ENCODE data around the gene STK17A. TPM values are rescaled to one million over a fixed set of nuclear protein-coding genes. Genes with fewer than 3 reads are reported as not detected.
"Not testable (repeated sequence)": the region's sequence is repeated elsewhere in the genome, so short reads cannot be mapped to it uniquely, and the experiment has no call there.

Gene STK17A
- polyA plus RNA-seq, 2 donors = 7.4 to 9.8 TPM

- no peaks in the 10 kb centered on the region for H3K27me3 ChIP-seq (ENCODE audit: control insufficient read depth in 1 of 2, insufficient read depth in 2 of 2, low read length in 2 of 2)
- no peak overlapping the region for H3K27ac ChIP-seq (ENCODE audit: low read depth in 2 of 2, low read length in 1 of 2)
- H3K9me3 ChIP-seq (ENCODE audit: control insufficient read depth in 2 of 2, insufficient read depth in 1 of 2, low read depth in 1 of 2, low read length in 1 of 2) = no peaks in the 10 kb centered on the region
- H3K4me3 ChIP-seq (ENCODE audit: low read depth in 1 of 2, low read length in 2 of 2) = no peak overlapping the region
- peaks cover 0 to 2% of the 10 kb centered on the region in 2 donors for H3K4me1 ChIP-seq (ENCODE audit: control insufficient read depth in 2 of 2, insufficient read depth in 2 of 2, low read length in 1 of 2)
- H3K36me3 ChIP-seq (ENCODE audit: control insufficient read depth in 2 of 2, insufficient read depth in 2 of 2, low read length in 1 of 2) = no peaks in the 10 kb centered on the region
Measured at GRCh38 chr7:43659549-43659896, 76.6 kb downstream of the STK17A start.

- Histone ChIP-seq H3K4me3 (ENCODE audit: low read depth in 1 of 2, low read length in 2 of 2) (no peak overlapping the region), H3K4me1 (ENCODE audit: control insufficient read depth in 2 of 2, insufficient read depth in 2 of 2, low read length in 1 of 2) (peaks cover 0 to 2% of the 10 kb centered on the region in 2 donors), H3K27ac (ENCODE audit: low read depth in 2 of 2, low read length in 1 of 2) (no peak overlapping the region), H3K27me3 (ENCODE audit: control insufficient read depth in 1 of 2, insufficient read depth in 2 of 2, low read length in 2 of 2) (no peaks in the 10 kb centered on the region), H3K9me3 (ENCODE audit: control insufficient read depth in 2 of 2, insufficient read depth in 1 of 2, low read depth in 1 of 2, low read length in 1 of 2) (no peaks in the 10 kb centered on the region), H3K36me3 (ENCODE audit: control insufficient read depth in 2 of 2, insufficient read depth in 2 of 2, low read length in 1 of 2) (no peaks in the 10 kb centered on the region)
- WGBS, 2 donors = 90 to 97% methylated on average over 2 of the region's 2 CpGs
Measured at GRCh38 chr7:43660141-43660540, 77.2 kb downstream of the STK17A start.

- H3K27me3 ChIP-seq (ENCODE audit: control insufficient read depth in 1 of 2, insufficient read depth in 2 of 2, low read length in 2 of 2) = no peaks in the 10 kb centered on the region
- WGBS, 2 donors = 38 to 51% methylated on average over 1 of the region's 1 CpG
Measured at GRCh38 chr7:43664681-43665080, 81.8 kb downstream of the STK17A start.

GRCh38 chr7:43666938-43667337, 84.0 kb downstream of the STK17A start:
- Histone ChIP-seq H3K4me1 (ENCODE audit: control insufficient read depth in 2 of 2, insufficient read depth in 2 of 2, low read length in 1 of 2) (no peaks in the 10 kb centered on the region), H3K9me3 (ENCODE audit: control insufficient read depth in 2 of 2, insufficient read depth in 1 of 2, low read depth in 1 of 2, low read length in 1 of 2) (no peaks in the 10 kb centered on the region), H3K36me3 (ENCODE audit: control insufficient read depth in 2 of 2, insufficient read depth in 2 of 2, low read length in 1 of 2) (no peaks in the 10 kb centered on the region), H3K27me3 (ENCODE audit: control insufficient read depth in 1 of 2, insufficient read depth in 2 of 2, low read length in 2 of 2) (no peaks in the 10 kb centered on the region), H3K27ac (ENCODE audit: low read depth in 2 of 2, low read length in 1 of 2) (no peak overlapping the region), H3K4me3 (ENCODE audit: low read depth in 1 of 2, low read length in 2 of 2) (no peak overlapping the region)

More at GRCh38 chr7:43664681-43665080, 81.8 kb downstream of the STK17A start:
- H3K9me3 ChIP-seq (ENCODE audit: control insufficient read depth in 2 of 2, insufficient read depth in 1 of 2, low read depth in 1 of 2, low read length in 1 of 2) = no peaks in the 10 kb centered on the region
- H3K27ac ChIP-seq (ENCODE audit: low read depth in 2 of 2, low read length in 1 of 2) = no peak overlapping the region
- no peak overlapping the region for H3K4me3 ChIP-seq (ENCODE audit: low read depth in 1 of 2, low read length in 2 of 2)
- H3K36me3 ChIP-seq (ENCODE audit: control insufficient read depth in 2 of 2, insufficient read depth in 2 of 2, low read length in 1 of 2) = no peaks in the 10 kb centered on the region
- H3K4me1 ChIP-seq (ENCODE audit: control insufficient read depth in 2 of 2, insufficient read depth in 2 of 2, low read length in 1 of 2) = no peaks in the 10 kb centered on the region

- H3K27ac ChIP-seq (ENCODE audit: low read depth in 2 of 2, low read length in 1 of 2) = no peak overlapping the region
- no peaks in the 10 kb centered on the region for H3K9me3 ChIP-seq (ENCODE audit: control insufficient read depth in 2 of 2, insufficient read depth in 1 of 2, low read depth in 1 of 2, low read length in 1 of 2)
- H3K4me1 ChIP-seq (ENCODE audit: control insufficient read depth in 2 of 2, insufficient read depth in 2 of 2, low read length in 1 of 2) = no peaks in the 10 kb centered on the region
- no peaks in the 10 kb centered on the region for H3K27me3 ChIP-seq (ENCODE audit: control insufficient read depth in 1 of 2, insufficient read depth in 2 of 2, low read length in 2 of 2)
- H3K4me3 ChIP-seq (ENCODE audit: low read depth in 1 of 2, low read length in 2 of 2) = no peak overlapping the region
- 56 to 81% methylated on average over 1 of the region's 1 CpG for WGBS, 2 donors
- no peaks in the 10 kb centered on the region for H3K36me3 ChIP-seq (ENCODE audit: control insufficient read depth in 2 of 2, insufficient read depth in 2 of 2, low read length in 1 of 2)
Measured at GRCh38 chr7:43668035-43668434, 85.1 kb downstream of the STK17A start.

- Histone ChIP-seq H3K4me3 (ENCODE audit: low read depth in 1 of 2, low read length in 2 of 2) (no peak overlapping the region), H3K36me3 (ENCODE audit: control insufficient read depth in 2 of 2, insufficient read depth in 2 of 2, low read length in 1 of 2) (no peaks in the 10 kb centered on the region), H3K27me3 (ENCODE audit: control insufficient read depth in 1 of 2, insufficient read depth in 2 of 2, low read length in 2 of 2) (no peaks in the 10 kb centered on the region), H3K9me3 (ENCODE audit: control insufficient read depth in 2 of 2, insufficient read depth in 1 of 2, low read depth in 1 of 2, low read length in 1 of 2) (no peaks in the 10 kb centered on the region), H3K4me1 (ENCODE audit: control insufficient read depth in 2 of 2, insufficient read depth in 2 of 2, low read length in 1 of 2) (no peaks in the 10 kb centered on the region), H3K27ac (ENCODE audit: low read depth in 2 of 2, low read length in 1 of 2) (no peak overlapping the region)
- 77 to 83% methylated on average over 15 of the region's 15 CpGs for WGBS, 2 donors
Measured at GRCh38 chr7:43669286-43670081, 86.6 kb downstream of the STK17A start.

- WGBS, 2 donors = 75 to 79% methylated on average over 4 of the region's 4 CpGs
- H3K4me3 ChIP-seq (ENCODE audit: low read depth in 1 of 2, low read length in 2 of 2) = no peak overlapping the region
- H3K36me3 ChIP-seq (ENCODE audit: control insufficient read depth in 2 of 2, insufficient read depth in 2 of 2, low read length in 1 of 2) = no peaks in the 10 kb centered on the region
- no peaks in the 10 kb centered on the region for H3K9me3 ChIP-seq (ENCODE audit: control insufficient read depth in 2 of 2, insufficient read depth in 1 of 2, low read depth in 1 of 2, low read length in 1 of 2)
- no peak overlapping the region for H3K27ac ChIP-seq (ENCODE audit: low read depth in 2 of 2, low read length in 1 of 2)
- no peaks in the 10 kb centered on the region for H3K4me1 ChIP-seq (ENCODE audit: control insufficient read depth in 2 of 2, insufficient read depth in 2 of 2, low read length in 1 of 2)
- H3K27me3 ChIP-seq (ENCODE audit: control insufficient read depth in 1 of 2, insufficient read depth in 2 of 2, low read length in 2 of 2) = no peaks in the 10 kb centered on the region
Measured at GRCh38 chr7:43671521-43671920, 88.6 kb downstream of the STK17A start.

- 88 to 92% methylated on average over 5 of the region's 5 CpGs for WGBS, 2 donors
- not testable (repeated sequence) for H3K36me3 ChIP-seq (ENCODE audit: control insufficient read depth in 2 of 2, insufficient read depth in 2 of 2, low read length in 1 of 2); H3K4me1 ChIP-seq (ENCODE audit: control insufficient read depth in 2 of 2, insufficient read depth in 2 of 2, low read length in 1 of 2); H3K9me3 ChIP-seq (ENCODE audit: control insufficient read depth in 2 of 2, insufficient read depth in 1 of 2, low read depth in 1 of 2, low read length in 1 of 2); H3K27me3 ChIP-seq (ENCODE audit: control insufficient read depth in 1 of 2, insufficient read depth in 2 of 2, low read length in 2 of 2); H3K4me3 ChIP-seq (ENCODE audit: low read depth in 1 of 2, low read length in 2 of 2); H3K27ac ChIP-seq (ENCODE audit: low read depth in 2 of 2, low read length in 1 of 2)
Measured at GRCh38 chr7:43673243-43673976, 90.5 kb downstream of the STK17A start.

GRCh38 chr7:43674559-43675436, 91.9 kb downstream of the STK17A start:
- 44 to 51% methylated on average over 4 of the region's 4 CpGs for WGBS, 2 donors
- Histone ChIP-seq H3K27me3 (ENCODE audit: control insufficient read depth in 1 of 2, insufficient read depth in 2 of 2, low read length in 2 of 2) (no peaks in the 10 kb centered on the region), H3K4me1 (ENCODE audit: control insufficient read depth in 2 of 2, insufficient read depth in 2 of 2, low read length in 1 of 2) (no peaks in the 10 kb centered on the region), H3K4me3 (ENCODE audit: low read depth in 1 of 2, low read length in 2 of 2) (no peak overlapping the region), H3K36me3 (ENCODE audit: control insufficient read depth in 2 of 2, insufficient read depth in 2 of 2, low read length in 1 of 2) (no peaks in the 10 kb centered on the region), H3K9me3 (ENCODE audit: control insufficient read depth in 2 of 2, insufficient read depth in 1 of 2, low read depth in 1 of 2, low read length in 1 of 2) (no peaks in the 10 kb centered on the region), H3K27ac (ENCODE audit: low read depth in 2 of 2, low read length in 1 of 2) (peak overlapping the region in 1 of 2 donors; percentile 59)

All from esophagus (tissue), 2 donors.